HG02763 (cell line): ENCODE data around the gene LYZL6.

Experiments
- ATAC-seq: cut with Tn5 transposase; IDR thresholded peaks from one replicate; pipeline ENCODE4 v1.9.1; 2021; ENCODE audit warnings: mild to moderate bottlenecking, moderate library complexity; ENCODE audit not compliant: unreplicated experiment

LYZL6 gene

GRCh38 chr17:35943537-35943936 lies at the start of gene LYZL6:
TSS of gene LYZL6 (minus strand) at chr17:35943713. CDS start at chr17:35939356, 4,357 bp downstream.
- ATAC-seq = no peak

GRCh38 chr17:35991075-35991474 lies 47.6 kb upstream of the LYZL6 start:
- no peak for ATAC-seq

GRCh38 chr17:35988164-35988563 lies 44.7 kb upstream of the LYZL6 start:
- no peak for ATAC-seq

GRCh38 chr17:35986643-35987042 lies 43.1 kb upstream of the LYZL6 start, which contains the start of gene CCL14:
TSS of gene CCL14 (minus strand) at chr17:35986729. CDS start at chr17:35986649, 80 bp downstream.
- ATAC-seq = no peak

GRCh38 chr17:35984140-35984539 lies 40.6 kb upstream of the LYZL6 start:
- ATAC-seq = no peak

- ATAC-seq = no peak
These were observed 39.1 kb upstream of the LYZL6 start for GRCh38 chr17:35982409-35983191.

- ATAC-seq = no peak
These were observed 38.4 kb upstream of the LYZL6 start for GRCh38 chr17:35981908-35982330.

GRCh38 chr17:35981246-35981645 lies 37.7 kb upstream of the LYZL6 start, which contains the start of gene CCL16:
TSS of gene CCL16 (minus strand) at chr17:35981497. CDS start at chr17:35981420, 77 bp downstream.
- ATAC-seq = no peak

- no peak for ATAC-seq
These were observed 34.8 kb upstream of the LYZL6 start for GRCh38 chr17:35978346-35978745.

GRCh38 chr17:35977509-35977908 lies 34.0 kb upstream of the LYZL6 start:
- no peak for ATAC-seq

- no peak for ATAC-seq
These were observed 30.1 kb upstream of the LYZL6 start for GRCh38 chr17:35973333-35974260.

GRCh38 chr17:35972945-35973332 lies 29.4 kb upstream of the LYZL6 start:
- ATAC-seq = no peak

GRCh38 chr17:35972535-35972934 lies 29.0 kb upstream of the LYZL6 start:
- no peak for ATAC-seq

- ATAC-seq = no peak
These were observed 28.6 kb upstream of the LYZL6 start for GRCh38 chr17:35972066-35972465.

GRCh38 chr17:35969558-35970380 lies 26.3 kb upstream of the LYZL6 start:
- ATAC-seq = no peak

GRCh38 chr17:35968520-35969054 lies 25.1 kb upstream of the LYZL6 start:
- ATAC-seq = no peak

GRCh38 chr17:35965272-35965671 lies 21.8 kb upstream of the LYZL6 start:
- no peak for ATAC-seq

- ATAC-seq = no peak
These were observed 20.1 kb upstream of the LYZL6 start for GRCh38 chr17:35963663-35964062.

- no peak for ATAC-seq
These were observed 10.2 kb upstream of the LYZL6 start for GRCh38 chr17:35953720-35954119.

GRCh38 chr17:35949401-35949800 lies 5.9 kb upstream of the LYZL6 start:
- no peak for ATAC-seq
